GM19099 (cell line): ENCODE measurements around the gene TRMT10B.

Experiments used
- POLR2A ChIP-seq: IDR thresholded peaks from 3 replicates; pipeline ENCODE4 v1.6.1; 2011; ENCODE audit warnings: low read depth; ENCODE audit not compliant: insufficient read length; ENCODE audit errors: extremely low read depth

TRMT10B gene, protein sequence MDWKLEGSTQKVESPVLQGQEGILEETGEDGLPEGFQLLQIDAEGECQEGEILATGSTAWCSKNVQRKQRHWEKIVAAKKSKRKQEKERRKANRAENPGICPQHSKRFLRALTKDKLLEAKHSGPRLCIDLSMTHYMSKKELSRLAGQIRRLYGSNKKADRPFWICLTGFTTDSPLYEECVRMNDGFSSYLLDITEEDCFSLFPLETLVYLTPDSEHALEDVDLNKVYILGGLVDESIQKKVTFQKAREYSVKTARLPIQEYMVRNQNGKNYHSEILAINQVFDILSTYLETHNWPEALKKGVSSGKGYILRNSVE

DNA sequence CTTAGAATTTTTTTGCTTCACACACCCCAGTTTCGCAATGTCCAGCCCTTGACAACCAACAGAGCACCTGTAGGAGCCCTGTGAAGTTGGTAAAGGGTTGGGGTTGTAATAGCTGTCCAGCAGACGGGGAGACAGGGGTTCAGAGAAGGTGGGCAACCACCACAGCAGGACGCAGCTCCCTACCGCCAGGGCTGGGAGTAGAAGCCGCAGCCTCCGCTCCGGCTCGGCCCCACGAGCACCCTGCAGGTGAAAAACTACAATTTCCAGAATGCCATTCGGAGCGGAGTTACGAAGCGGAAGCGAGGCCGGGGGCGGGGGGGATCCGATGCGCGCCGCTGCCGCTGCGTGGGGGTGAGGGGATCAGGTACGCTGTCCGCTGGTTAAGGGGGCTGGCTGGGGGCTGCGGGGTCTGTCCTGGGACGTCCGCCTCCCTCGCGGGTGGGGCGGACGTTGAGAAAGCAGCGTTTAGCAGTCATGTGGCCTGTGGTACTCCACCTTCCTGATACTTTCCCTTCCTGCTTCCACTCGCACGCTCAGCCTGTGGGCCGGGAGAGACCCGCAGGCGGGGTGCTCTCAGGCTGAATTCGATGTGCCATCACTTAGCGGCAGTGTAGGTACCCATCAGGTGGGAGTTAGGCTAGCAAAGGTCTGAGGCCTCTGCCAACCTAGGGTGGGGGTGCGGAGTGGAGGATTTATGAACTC is at the start of gene TRMT10B:
TRMT10B (plus strand) TSS at position 317 of the 702 bp plus-strand sequence. CDS start 8,127 bp downstream, outside the sequence.
- TF ChIP-seq POLR2A, result peak; percentile 74

DNA sequence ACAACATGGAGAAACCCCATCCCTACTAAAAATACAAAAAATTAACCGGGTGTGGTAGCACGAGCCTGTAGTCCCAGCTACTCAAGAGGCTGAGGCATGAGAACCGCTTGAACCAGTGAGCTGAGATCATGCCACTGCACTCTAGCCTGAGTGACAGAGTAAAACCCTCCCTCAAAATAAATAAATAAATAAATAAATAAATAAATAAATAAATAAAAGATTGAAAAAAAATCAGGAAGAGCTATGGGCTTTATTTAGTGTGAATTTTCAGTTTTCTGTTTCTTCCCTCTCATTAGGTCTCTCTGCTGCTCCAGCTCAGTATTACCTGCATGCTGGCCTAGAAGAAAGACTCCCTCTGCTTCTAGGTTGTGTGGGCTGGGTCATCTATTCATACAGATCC is 47.8 kb upstream of the TRMT10B start:
- TF ChIP-seq POLR2A, result no peak

DNA sequence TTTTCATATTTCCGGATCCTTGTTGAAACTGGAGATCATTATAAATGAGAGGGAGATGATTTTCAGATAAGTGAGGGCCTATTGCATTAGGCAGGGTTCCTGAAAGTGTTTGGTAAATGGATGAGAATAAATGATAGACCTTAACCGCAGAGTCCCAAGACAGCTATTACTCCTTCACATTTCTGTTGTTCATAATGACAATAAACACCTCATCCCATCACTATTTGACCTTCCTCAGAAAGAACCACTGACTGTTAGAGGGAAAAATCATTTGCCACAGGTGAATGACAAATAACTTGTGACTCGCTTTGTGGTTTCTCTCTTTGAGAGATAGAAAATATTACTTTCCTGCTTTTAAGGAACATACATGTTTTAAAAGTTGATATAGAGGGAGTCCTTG is 47.3 kb upstream of the TRMT10B start:
- no peak for TF ChIP-seq POLR2A

DNA sequence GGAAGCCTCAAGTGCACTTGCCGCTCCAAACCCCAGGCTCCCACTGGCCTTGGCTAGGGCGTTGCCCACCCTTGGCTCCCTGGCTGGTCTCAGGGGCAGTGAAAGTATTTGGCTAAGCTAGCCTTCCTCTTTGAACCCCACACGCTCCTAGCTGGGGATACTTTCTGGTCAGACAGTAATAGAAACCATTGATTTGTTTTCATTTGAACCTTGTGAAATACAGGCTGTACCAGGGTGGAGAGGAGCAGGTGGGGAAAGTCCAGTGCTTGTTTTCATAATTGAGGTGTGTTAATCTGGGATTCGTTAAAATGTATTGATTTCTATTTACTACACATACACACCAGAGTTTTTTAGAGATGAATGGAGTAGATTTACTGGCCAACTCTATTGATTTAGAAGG is 45.9 kb upstream of the TRMT10B start:
- TF ChIP-seq POLR2A, result no peak

DNA sequence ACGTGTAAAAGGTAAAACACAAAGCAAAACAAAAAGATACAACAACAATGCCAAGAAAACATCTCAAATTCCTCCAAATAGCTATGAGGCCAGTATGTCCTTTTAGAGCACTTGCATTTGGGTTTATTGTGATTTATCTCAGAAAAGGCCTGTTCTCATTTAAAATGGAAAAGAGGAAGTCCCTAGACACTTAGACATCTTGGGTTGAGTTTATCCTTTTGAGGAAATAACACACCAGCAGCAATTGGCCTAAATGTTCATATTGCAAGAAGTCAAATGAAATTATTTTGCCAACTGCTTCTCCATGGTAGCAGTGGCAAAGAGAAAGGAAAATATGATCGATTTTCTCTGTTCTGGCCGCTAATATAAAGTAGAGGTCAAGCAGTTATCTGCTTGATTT is 43.6 kb upstream of the TRMT10B start:
- TF ChIP-seq POLR2A, result no peak

DNA sequence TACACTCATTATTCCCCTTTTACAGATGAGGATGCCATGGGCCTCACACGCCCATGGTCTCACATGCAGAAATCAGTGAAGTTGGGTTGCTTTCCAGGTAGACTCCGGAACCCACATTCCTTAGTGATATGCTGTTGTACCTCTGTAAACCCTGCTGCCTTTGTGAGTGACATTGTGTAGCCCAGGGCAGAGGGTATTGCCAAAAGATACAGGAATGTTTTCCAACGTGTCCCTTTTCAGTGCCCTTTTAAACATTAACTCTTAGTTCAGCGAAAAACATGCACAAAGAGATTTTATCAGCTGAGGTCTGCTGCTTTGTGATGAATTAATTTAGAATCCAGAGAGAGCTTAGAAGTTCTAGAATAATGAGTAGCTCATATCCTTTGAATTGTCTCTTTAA is 38.3 kb upstream of the TRMT10B start:
- no peak for TF ChIP-seq POLR2A

DNA sequence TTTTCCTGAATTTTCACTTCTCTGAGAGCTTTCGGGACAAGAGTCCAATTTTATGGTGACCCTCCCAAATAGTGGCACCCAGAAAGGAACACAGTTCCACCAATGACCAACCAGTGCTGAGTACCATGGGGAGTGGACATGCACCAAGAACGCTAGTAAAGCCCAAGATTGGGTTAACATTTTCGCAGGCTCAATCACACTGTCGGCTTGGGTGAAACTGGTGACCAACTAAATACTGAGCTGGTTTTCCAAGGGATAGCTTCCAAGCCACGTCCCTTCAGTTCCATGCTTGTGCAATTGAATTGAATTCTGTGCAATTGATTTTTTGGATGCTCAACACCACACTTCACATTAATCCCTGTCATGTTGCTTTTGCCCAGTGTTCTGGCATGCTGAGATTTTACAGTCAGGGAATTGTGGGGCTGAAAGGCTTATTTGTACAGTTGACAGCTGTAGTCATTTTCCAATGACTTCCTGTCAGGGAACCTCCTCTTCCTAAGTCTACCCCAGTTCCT is 37.6 kb upstream of the TRMT10B start:
- no peak for TF ChIP-seq POLR2A

DNA sequence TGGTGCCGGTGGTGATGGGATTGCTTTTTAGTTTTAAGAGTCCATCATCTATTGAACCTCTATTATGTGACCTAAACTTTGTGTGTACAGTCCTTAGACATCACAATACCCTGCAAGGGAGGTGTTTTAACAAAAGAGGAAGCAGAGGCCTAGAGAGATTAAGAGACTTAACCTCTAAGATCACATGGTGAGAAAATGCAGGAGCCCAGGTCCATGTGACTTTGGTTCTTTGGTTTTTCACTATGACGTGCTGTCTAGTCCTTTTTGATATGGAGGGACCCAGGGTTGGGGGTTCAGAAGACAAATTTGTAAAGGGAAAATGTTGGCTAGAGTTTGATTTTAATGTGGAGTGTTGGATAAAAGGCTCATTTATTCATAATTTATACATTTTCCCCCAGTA is 34.1 kb upstream of the TRMT10B start:
- TF ChIP-seq POLR2A, result no peak

DNA sequence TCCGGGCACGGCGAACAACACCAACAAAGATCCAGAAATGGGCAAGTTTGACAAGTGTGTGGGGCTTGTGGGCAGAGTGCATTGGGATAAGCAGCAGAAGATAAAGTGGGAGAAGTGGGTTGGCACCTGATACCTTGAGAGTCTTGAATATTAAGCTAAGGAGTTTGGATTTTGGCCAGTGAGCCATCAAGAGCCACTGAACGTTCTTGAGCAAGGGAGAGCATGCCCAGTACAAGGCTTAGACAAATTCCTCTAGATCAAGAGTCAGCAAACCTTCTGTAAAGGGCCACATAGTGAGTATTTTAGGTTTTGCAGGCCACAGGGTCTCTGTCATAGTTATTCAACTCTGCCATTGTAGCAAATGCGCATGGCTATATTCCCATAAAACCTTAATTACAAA is 26.6 kb upstream of the TRMT10B start:
- TF ChIP-seq POLR2A, result no peak

DNA sequence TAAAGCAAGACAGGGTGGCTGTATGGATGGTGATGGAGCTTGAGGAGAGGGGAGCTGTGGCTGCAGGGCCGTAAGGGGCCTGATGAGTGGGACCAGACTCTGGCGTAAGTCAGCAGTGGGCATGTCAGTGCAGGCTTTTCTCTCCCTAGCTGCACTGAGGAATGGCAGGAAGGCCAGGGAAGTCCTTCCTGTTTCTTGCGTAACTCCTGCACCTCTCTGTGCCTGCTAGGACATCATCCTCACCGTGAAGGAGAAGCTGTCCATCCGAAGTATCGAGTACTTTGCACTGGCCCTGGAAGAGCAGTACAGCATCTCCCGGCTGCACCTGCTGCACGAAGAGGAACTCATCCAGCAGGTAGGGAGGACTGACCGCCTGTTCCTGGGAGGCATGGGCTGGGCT is 24.1 kb upstream of the TRMT10B start:
- TF ChIP-seq POLR2A, result no peak

DNA sequence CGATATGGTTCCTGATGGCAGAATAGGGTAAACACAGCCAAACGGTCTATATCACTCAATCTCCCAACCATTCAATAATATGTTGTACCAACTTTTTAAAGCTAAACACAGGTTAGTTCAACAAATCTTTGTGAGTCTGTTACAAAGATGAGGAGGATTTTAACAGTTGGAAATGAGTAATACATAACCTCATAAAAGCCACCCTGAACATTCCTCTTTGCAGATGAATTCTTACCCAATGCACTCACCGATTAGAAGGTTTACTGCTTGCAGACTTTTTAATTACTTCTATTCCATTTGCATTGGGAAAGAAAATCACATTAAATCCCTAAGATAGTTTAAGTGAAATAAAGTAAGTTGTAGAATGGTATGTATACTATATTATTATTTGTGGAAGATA is 23.3 kb upstream of the TRMT10B start:
- TF ChIP-seq POLR2A, result no peak

DNA sequence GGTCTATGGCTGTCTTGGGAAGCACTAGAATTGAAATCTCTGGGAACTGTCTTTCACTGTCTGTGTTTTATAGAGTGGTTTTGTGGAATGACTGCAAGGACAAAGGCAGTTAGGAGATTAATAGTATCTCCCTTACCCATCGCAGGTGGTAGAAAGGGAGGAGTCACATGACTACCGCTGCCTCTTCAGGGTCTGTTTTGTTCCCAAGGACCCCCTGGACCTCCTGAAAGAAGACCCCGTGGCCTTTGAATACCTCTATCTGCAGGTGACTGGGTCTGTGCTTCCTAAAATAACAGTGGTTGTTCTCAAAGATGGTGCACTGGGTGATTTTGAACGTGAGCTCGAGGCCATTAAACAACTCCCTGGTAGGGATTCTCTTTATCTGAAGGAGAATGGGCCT is 22.8 kb upstream of the TRMT10B start:
- no peak for TF ChIP-seq POLR2A

DNA sequence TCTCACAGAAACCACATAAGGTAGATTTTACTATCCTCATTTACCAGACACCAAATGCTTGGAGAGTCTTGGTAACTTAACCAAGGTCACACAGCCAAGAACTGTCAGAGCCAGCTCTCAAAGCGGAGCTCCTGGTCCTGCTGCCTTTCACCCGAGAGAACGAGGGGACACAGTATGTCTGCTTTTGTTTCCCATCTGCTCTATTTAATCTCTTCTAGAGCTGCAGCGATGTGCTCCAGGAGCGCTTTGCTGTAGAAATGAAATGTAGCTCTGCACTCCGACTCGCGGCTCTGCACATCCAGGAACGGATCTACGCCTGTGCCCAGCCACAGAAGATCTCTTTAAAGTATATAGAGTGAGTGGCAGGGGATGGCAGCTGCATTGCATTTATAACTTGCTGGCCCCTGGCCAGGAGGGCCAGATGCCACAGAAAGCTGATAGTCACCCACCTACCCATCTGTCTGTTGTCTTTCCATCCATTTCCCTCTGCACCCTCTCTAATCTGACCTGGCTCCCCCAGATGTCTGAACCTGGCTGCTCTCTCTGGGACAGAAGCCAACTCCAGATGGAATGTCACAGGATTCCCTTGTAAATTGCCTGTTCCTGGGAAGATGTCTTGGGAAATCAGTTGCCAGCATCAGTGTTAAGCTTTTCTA is 21.4 kb upstream of the TRMT10B start:
- no peak for TF ChIP-seq POLR2A

DNA sequence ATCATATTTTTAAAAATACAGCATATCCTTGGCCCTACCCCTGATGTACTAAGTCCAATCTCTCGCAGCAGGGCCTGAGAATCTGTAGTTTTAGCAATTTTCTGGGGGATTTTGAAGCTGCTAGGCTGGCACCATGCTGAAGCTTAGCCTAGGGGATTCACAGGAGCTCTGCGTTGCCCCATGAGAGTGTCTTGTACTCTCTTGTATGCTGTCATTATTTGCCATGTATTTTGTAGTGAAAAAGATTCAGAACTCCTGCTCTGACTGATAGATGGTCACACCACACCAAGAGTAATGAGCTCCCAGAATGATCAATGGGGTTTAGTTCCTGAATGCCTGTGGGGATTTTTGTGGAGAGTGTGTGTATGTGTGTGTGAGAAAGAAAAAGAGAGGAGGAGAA is 20.7 kb upstream of the TRMT10B start:
- TF ChIP-seq POLR2A, result no peak

DNA sequence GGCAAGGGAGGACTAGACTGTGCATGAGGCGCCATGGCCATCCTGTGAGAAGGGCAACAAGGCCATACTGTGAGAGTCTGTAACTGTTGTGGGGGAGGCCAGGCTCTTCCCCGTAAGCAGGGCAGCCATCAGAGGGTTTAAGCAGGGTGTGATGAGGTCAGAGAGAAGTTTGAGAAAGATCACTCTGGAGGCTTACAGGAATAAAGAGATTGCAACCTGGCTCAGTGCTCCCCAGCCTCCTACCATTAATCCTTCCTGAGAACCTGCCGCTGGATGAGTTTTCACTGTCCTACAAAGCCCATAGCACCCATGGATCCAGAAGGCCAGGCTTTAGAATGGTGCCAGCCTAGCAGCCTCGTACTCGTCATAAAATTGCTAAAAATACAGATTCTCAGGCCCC is 14.4 kb upstream of the TRMT10B start:
- no peak for TF ChIP-seq POLR2A

DNA sequence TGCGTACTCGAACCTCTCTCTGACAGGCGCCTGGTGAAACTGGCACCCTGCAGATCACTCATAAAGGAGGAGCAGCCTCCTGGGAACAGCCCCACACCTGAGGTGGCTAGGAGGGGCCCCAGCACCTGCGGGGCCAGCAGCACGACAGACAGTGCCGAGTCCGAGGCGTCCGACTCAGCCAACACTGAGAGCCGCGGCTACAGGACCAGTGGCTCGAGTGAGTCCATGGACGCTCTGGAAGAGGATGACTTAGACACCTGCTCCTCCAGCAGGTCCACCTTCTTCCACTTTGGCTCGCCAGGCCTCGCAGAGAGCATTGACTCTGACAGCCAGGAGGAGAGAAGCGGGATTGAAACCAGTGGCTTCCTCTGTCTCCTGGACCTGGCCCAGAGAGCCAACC is 13.5 kb upstream of the TRMT10B start:
- no peak for TF ChIP-seq POLR2A

DNA sequence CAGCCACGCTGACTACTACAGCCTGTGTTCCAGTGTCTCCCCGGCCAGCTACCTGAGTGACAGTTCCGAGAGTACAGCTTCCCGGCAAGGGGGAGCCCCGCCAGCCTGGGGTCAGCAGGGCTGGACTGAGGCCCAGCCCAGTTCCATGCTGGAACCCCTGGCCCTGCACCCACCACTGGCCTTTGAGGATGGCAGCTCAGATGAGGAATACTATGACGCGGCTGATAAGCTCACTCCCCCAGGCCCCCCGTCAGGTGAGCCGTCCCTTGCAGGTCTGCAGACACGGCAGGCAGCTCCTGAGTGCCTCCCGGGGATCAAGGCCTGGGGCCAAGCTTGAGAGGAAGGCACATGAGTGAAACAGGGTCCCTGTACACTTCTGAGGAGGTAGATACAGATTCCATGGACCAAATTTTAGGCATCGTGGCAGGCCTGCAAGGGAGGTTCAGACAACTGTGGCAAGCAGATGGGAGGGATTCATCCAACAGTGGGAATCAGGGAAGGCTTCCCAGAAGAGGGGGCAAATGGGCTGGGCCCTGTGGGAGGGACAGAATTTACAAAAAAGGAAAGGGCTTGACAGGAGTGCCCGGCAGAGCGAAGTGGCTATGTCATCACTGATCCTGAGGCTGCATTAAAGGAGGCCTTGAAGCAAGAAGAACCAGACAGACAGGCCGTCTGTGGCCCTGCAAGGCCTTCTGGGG is 12.8 kb upstream of the TRMT10B start:
- no peak for TF ChIP-seq POLR2A
